ENCODE data around the gene STK32B. TPM values are rescaled to one million over a fixed set of nuclear protein-coding genes. Genes with fewer than 3 reads are reported as not detected.

Gene STK32B
- total RNA-seq, 3 donors from 2014 or later = 2.2 to 5.0 (median 4.6) TPM

DNA sequence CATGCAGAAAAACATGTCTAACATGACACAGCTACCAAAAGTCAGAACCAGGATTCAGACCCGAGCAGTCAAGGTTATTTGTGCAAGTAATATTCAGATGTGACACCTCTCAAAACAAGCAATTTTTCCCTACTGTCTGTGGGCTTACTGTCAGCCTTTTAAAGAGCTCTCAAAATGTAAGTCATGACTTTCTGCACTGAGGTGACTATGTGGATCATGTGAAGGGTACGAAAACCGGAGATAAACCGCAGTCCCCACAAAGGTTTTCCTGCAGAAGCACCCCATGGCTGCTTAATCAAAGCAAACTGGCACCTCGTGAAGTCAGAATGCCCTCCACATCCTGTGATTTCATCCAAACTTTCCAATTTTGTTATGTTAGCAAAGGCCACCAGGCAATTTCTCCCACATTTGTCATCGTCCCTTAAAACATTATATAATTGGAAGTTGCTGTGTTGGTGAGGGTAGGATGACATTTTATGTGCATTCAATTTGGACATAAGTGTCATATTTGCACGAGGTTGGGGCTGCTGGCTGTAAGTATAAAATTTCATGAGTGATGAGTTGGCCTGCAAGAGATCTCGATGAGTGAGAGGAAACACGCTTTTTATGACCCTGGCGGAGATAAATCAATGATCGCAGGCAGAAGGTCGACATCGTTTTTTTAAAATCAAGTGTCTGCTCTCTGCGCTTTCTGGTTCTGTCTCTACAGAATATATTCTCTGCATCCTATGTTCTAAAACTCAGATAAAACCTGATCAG, 161.2 kb downstream of the STK32B start:
- no peak for TF ChIP-seq POLR2A (IDR thresholded peaks at IDR 0.05)
- no peak for TF ChIP-seq POLR2AphosphoS5 (IDR thresholded peaks at IDR 0.05)
- TF ChIP-seq CTCF (IDR thresholded peaks at IDR 0.05) = no peak
- no peak for DNase-seq (ENCODE audit: low spot score in 2 of 2)
- Histone ChIP-seq H3K27ac (no peak overlapping the region), H3K27me3 (no peaks in the 10 kb centered on the region), H3K4me1 (no peaks in the 10 kb centered on the region), H3K9me3 (no peaks in the 10 kb centered on the region), H3K36me3 (no peaks in the 10 kb centered on the region), H3K4me3 (no peak overlapping the region)
- intact Hi-C loops (cut with DNase I; ENCODE audit: low total_unique reads) = no loop called here

DNA sequence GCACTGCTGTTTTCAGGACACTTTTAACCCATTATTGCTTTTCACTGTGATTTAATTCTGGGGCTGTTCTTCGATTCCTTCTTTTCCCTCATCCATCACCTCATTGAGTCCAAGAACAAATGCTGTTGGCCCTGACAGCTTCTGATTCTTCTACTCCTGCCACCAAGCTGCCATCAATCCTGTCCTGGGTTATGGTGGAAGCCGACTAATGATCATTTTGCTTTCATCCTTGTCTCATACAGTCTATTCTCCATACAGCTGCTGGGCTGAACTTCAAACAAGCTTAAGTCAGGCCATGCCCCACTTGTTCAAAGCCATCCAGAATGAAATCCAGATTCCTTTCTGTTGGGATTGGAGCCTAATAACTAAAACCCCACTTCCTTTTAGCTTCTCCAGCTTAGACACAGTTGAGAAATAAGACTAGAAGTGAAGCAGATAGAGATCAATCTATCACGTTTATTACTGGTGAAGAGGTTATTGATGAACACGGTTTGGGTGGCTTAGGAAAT, 161.9 kb downstream of the STK32B start:
- Histone ChIP-seq H3K4me1 (no peaks in the 10 kb centered on the region), H3K9me3 (no peaks in the 10 kb centered on the region), H3K27ac (no peak overlapping the region), H3K36me3 (no peaks in the 10 kb centered on the region), H3K4me3 (no peak overlapping the region), H3K27me3 (no peaks in the 10 kb centered on the region)
- intact Hi-C loops (cut with DNase I; ENCODE audit: low total_unique reads) = no loop called here
- DNase-seq (ENCODE audit: low spot score in 2 of 2) = no peak
- TF ChIP-seq POLR2A (IDR thresholded peaks at IDR 0.05) = no peak

DNA sequence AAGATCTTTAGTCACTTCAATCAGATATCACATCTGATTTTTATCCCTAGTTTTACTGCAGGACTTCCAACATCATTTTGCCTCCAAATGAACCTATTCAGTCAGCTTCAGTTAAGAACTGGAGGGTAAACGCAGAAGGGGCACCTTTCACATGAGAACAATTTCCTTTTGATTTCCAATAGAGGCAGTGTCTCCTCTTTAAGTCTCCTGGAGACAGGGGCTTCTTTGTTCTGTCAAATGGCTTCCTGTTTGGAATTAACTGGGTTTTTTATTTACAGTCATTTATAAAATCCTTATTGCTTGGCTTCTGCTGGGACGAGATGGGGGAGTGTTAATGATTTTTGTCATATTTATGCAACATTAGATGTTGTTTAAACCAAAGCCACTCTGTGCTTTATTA, 164.0 kb downstream of the STK32B start:
- TF ChIP-seq POLR2A (IDR thresholded peaks at IDR 0.05) (no peak), CTCF (IDR thresholded peaks at IDR 0.05) (no peak), POLR2AphosphoS5 (IDR thresholded peaks at IDR 0.05) (no peak)
- Histone ChIP-seq H3K27me3 (no peaks in the 10 kb centered on the region), H3K4me3 (no peak overlapping the region), H3K27ac (no peak overlapping the region), H3K4me1 (no peaks in the 10 kb centered on the region), H3K36me3 (no peaks in the 10 kb centered on the region), H3K9me3 (no peaks in the 10 kb centered on the region)
- DNase-seq (ENCODE audit: low spot score in 2 of 2) = no peak
- intact Hi-C loops (cut with DNase I; ENCODE audit: low total_unique reads) = no loop called here

DNA sequence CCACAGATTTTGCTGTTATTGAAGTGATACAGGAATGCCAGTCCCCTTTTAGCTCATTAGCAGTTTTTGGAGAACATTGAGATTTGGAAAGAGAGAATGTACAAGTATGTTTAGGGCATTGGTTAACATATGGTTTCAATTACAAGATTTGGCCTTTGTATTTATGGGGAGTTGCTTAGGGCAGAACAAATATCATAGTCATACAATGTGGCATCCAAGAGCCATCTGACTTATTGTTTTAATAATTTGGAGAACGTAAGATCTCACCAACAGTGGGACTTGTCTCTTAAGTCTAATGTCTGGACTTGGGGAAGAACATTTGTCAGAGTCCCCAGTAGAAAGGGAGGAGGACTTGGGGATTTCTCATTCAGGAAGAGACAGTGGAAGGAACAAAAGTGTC, 166.1 kb downstream of the STK32B start:
- TF ChIP-seq CTCF (IDR thresholded peaks at IDR 0.05) (no peak), POLR2A (IDR thresholded peaks at IDR 0.05) (no peak), POLR2AphosphoS5 (IDR thresholded peaks at IDR 0.05) (no peak)
- Histone ChIP-seq H3K4me1 (no peaks in the 10 kb centered on the region), H3K36me3 (no peaks in the 10 kb centered on the region), H3K4me3 (no peak overlapping the region), H3K9me3 (peaks cover 9 to 15% of the 10 kb centered on the region in 2 donors), H3K27ac (no peak overlapping the region), H3K27me3 (no peaks in the 10 kb centered on the region)
- DNase-seq (ENCODE audit: low spot score in 2 of 2) = no peak
- intact Hi-C loops (cut with DNase I; ENCODE audit: low total_unique reads) = no loop called here

- H3K36me3 ChIP-seq = no peaks in the 10 kb centered on the region
- no peak overlapping the region for H3K27ac ChIP-seq
- peaks cover 15 to 23% of the 10 kb centered on the region in 2 donors for H3K9me3 ChIP-seq
These were observed 167.2 kb downstream of the STK32B start for GRCh38 chr4:5218376-5219069.

GRCh38 chr4:5220028-5220427, 168.7 kb downstream of the STK32B start:
- Histone ChIP-seq H3K9me3 (peaks cover 15 to 23% of the 10 kb centered on the region in 2 donors), H3K4me1 (no peaks in the 10 kb centered on the region), H3K36me3 (no peaks in the 10 kb centered on the region), H3K27ac (no peak overlapping the region), H3K27me3 (no peaks in the 10 kb centered on the region), H3K4me3 (no peak overlapping the region)
- intact Hi-C loops (cut with DNase I; ENCODE audit: low total_unique reads) = no loop called here
- no peak for DNase-seq (ENCODE audit: low spot score in 2 of 2)
- TF ChIP-seq POLR2AphosphoS5 (IDR thresholded peaks at IDR 0.05) = no peak
- no peak for TF ChIP-seq CTCF (IDR thresholded peaks at IDR 0.05)
- no peak for TF ChIP-seq POLR2A (IDR thresholded peaks at IDR 0.05)

More at GRCh38 chr4:5218376-5219069, 167.2 kb downstream of the STK32B start:
- Histone ChIP-seq H3K4me3 (no peak overlapping the region), H3K27me3 (no peaks in the 10 kb centered on the region), H3K4me1 (no peaks in the 10 kb centered on the region)
- TF ChIP-seq POLR2AphosphoS5 (IDR thresholded peaks at IDR 0.05) = no peak
- intact Hi-C loops (cut with DNase I; ENCODE audit: low total_unique reads) = no loop called here
- no peak for DNase-seq (ENCODE audit: low spot score in 2 of 2)
